Measurements from ENCODE around the gene ACOX1. TPM values are rescaled to one million over a fixed set of nuclear protein-coding genes. Genes with fewer than 3 reads are reported as not detected.

The ACOX1 gene
- polyA plus RNA-seq, 1 of the 3 experiments (the other 2 are of a cell fraction): 21.5 TPM

- ChIA-PET POLR2A (interaction anchor here (0.6 to 2.4 kb wide), 8 partner anchors 9 to 122 kb away, joined by 3 to 12 read pairs (median 4); partner anchors contain the start of genes ACOX1 and WBP2), CTCF (interaction anchor here (0.7 to 16.0 kb wide), 19 partner anchors 9 to 637 kb away, joined by 3 to 214 read pairs (median 6); partner anchors contain the start of genes GALK1, MRPL38, SMIM5 and TRIM47)
- Histone ChIP-seq H3K36me3 (replicated peaks in 1 of 2; ENCODE audit: control insufficient read depth in 1 of 2, insufficient read depth in 2 of 2, low read length in 1 of 2) (peaks cover 16 to 42% of the 10 kb centered on the region in 2 experiments), H3K4me1 (ENCODE audit: control insufficient read depth in 1 of 2, insufficient read depth in 2 of 2, low read depth in 1 of 2, low read length in 1 of 2) (peaks cover 9 to 13% of the 10 kb centered on the region in 2 experiments; a peak in 3 of 4 replicates), H3K9me2 (no peaks in the 10 kb centered on the region), H3K27ac (ENCODE audit: low read depth in 2 of 2, low read length in 1 of 2) (peak overlapping the region; percentile 69 to 91; a peak in 2 of 4 replicates), H3K9me3 (no peaks in the 10 kb centered on the region), H3K79me2 (ENCODE audit: insufficient read depth) (peaks cover 36% of the 10 kb centered on the region), H3F3A (replicated peaks; ENCODE audit: insufficient read depth) (peaks cover 14% of the 10 kb centered on the region), H3K9ac (peak overlapping the region; percentile 87; the same call in 1 of the 2 replicates), H4K20me1 (ENCODE audit: insufficient read depth) (no peaks in the 10 kb centered on the region), H2AFZ (ENCODE audit: low read depth) (no peak overlapping the region), H3K4me2 (peak overlapping the region; percentile 94; the same call in 1 of the 2 replicates), H3K4me3 (ENCODE audit: low read depth in 2 of 2, low read length in 1 of 2) (peak overlapping the region in 1 of 2 experiments; percentile 73; a peak in 1 of 4 replicates), H3K27me3 (ENCODE audit: insufficient read depth) (no peaks in the 10 kb centered on the region)
- DNase-seq: no peak
- no peak for TF ChIP-seq YY1 (IDR thresholded peaks at IDR 0.05; ENCODE audit: low read depth)
- TF ChIP-seq SMC3 (IDR thresholded peaks at IDR 0.05; ENCODE audit: low read depth, low read length): no peak
- TF ChIP-seq EP300 (IDR thresholded peaks at IDR 0.05; ENCODE audit: borderline replicate concordance in 1 of 2, low read depth in 1 of 2, low read length in 1 of 2): no peak
- no peak for TF ChIP-seq GABPA (IDR thresholded peaks at IDR 0.05; ENCODE audit: low read depth)
- no peak for TF ChIP-seq ELF1 (IDR thresholded peaks at IDR 0.05)
- no peak for TF ChIP-seq JUND (IDR thresholded peaks at IDR 0.05)
- no peak for TF ChIP-seq TAF1 (IDR thresholded peaks at IDR 0.05; ENCODE audit: borderline replicate concordance, low read depth, low read length)
- no peak for TF ChIP-seq MAX (IDR thresholded peaks at IDR 0.05; ENCODE audit: low read depth)
- 88% methylated on average over 31 of the region's 37 CpGs for WGBS (ENCODE audit: low lambda C conversion rate)
These were observed 81.6 kb downstream of the ACOX1 start for GRCh38 chr17:75897160-75898019.

GRCh38 chr17:75896415-75897159 is 82.4 kb downstream of the ACOX1 start, which contains the start of gene TRIM65:
Gene TRIM65 (minus strand): TSS chr17:75896951. CDS start chr17:75896937, 14 bp downstream.
- H3K4me2 ChIP-seq: peak within 1 kb of the TSS; percentile 94
- ChIA-PET POLR2A (interaction anchor here (0.6 to 2.4 kb wide), 12 partner anchors 8 to 143 kb away, joined by 3 to 12 read pairs (median 4); partner anchors contain the start of genes ACOX1, MRPL38 and WBP2), CTCF (interaction anchor here (0.6 to 16.0 kb wide), 27 partner anchors 9 to 636 kb away, joined by 3 to 214 read pairs (median 6); partner anchors contain the start of genes GALK1, MRPL38, SMIM5 and TRIM47)
- H3K79me2 ChIP-seq (ENCODE audit: insufficient read depth): peaks cover 32% of the 10 kb centered on the region
- peak within 1 kb of the TSS; percentile 69 to 91 for H3K27ac ChIP-seq (ENCODE audit: low read depth in 2 of 2, low read length in 1 of 2)
- H3K27me3 ChIP-seq (ENCODE audit: insufficient read depth): no peaks in the 10 kb centered on the region
- H3K9me3 ChIP-seq: no peaks in the 10 kb centered on the region
- peak; percentile 98 for DNase-seq
- no peaks in the 10 kb centered on the region for H4K20me1 ChIP-seq (ENCODE audit: insufficient read depth)
- no peaks in the 10 kb centered on the region for H3K9me2 ChIP-seq
- peak within 1 kb of the TSS; percentile 80; the same call in 1 of the 2 replicates for H2AFZ ChIP-seq (ENCODE audit: low read depth)
- peak within 1 kb of the TSS; percentile 73 to 76 for H3K4me3 ChIP-seq (ENCODE audit: low read depth in 2 of 2, low read length in 1 of 2)
- H3K36me3 ChIP-seq (replicated peaks in 1 of 2; ENCODE audit: control insufficient read depth in 1 of 2, insufficient read depth in 2 of 2, low read length in 1 of 2): peaks cover 15 to 44% of the 10 kb centered on the region in 2 experiments
- H3K9ac ChIP-seq: peak within 1 kb of the TSS; percentile 87
- H3K4me1 ChIP-seq (ENCODE audit: control insufficient read depth in 1 of 2, insufficient read depth in 2 of 2, low read depth in 1 of 2, low read length in 1 of 2): peaks cover 9 to 13% of the 10 kb centered on the region in 2 experiments; a peak in 3 of 4 replicates
- H3F3A ChIP-seq (replicated peaks; ENCODE audit: insufficient read depth): peaks cover 14% of the 10 kb centered on the region
- WGBS (ENCODE audit: low lambda C conversion rate): 3% methylated on average over 42 of the region's 102 CpGs
- TF ChIP-seq NFIC (IDR thresholded peaks at IDR 0.05; ENCODE audit: borderline replicate concordance) (no peak), EZH2phosphoT487 (IDR thresholded peaks at IDR 0.05; ENCODE audit: borderline replicate concordance, low read depth) (no peak), RCOR1 (IDR thresholded peaks at IDR 0.05; ENCODE audit: low read length) (no peak), FOSL2 (IDR thresholded peaks at IDR 0.05; ENCODE audit: borderline replicate concordance, low read depth) (peak; percentile 49; the same call in 1 of the 2 replicates), TAF1 (IDR thresholded peaks at IDR 0.05; ENCODE audit: borderline replicate concordance, low read depth, low read length) (peak; percentile 91), MAX (IDR thresholded peaks at IDR 0.05; ENCODE audit: low read depth) (peak; percentile 73), PBX3 (IDR thresholded peaks at IDR 0.05) (peak; percentile 10; the same call in 1 of the 2 replicates), TCF12 (IDR thresholded peaks at IDR 0.05) (no peak), MXI1 (IDR thresholded peaks at IDR 0.05; ENCODE audit: low read depth, low read length) (peak; percentile 70), ELF1 (IDR thresholded peaks at IDR 0.05) (0 out of 2 replicates have a peak, but pooled peaks have one; percentile 8), RAD21 (IDR thresholded peaks at IDR 0.05; ENCODE audit: low read length) (peak; percentile 32), YY1 (IDR thresholded peaks at IDR 0.05; ENCODE audit: low read depth) (peak; percentile 86), CTCF (IDR thresholded peaks at IDR 0.05) (peak; percentile 43), NRF1 (IDR thresholded peaks at IDR 0.05; ENCODE audit: low read depth, low read length) (peak; percentile 13; the same call in 1 of the 2 replicates), TEAD4 (IDR thresholded peaks at IDR 0.05; ENCODE audit: borderline replicate concordance, insufficient read depth) (no peak), RXRA (IDR thresholded peaks at IDR 0.05; ENCODE audit: borderline replicate concordance, low read depth) (no peak), SMC3 (IDR thresholded peaks at IDR 0.05; ENCODE audit: low read depth, low read length) (no peak; the same call in 1 of the 2 replicates)

Measured in SK-N-SH (cell line).